SK-N-MC (cell line): ENCODE data around the gene ZKSCAN1.

Source experiments
- EZH2 ChIP-seq: fragments of 200-600 bp; sonication (generic); IDR thresholded peaks from one replicate; pipeline ENCODE4 v1.6.1; 2017; ENCODE audit warnings: antibody characterized with exemption
- POLR2AphosphoS5 ChIP-seq: IDR thresholded peaks from 2 replicates; pipeline ENCODE4 v1.6.1; 2012; ENCODE audit warnings: mild to moderate bottlenecking, low read depth, low read length, borderline replicate concordance

- TF ChIP-seq EZH2 (no peak), POLR2AphosphoS5 (no peak)
Observed at GRCh38 chr7:100003711-100004661, 11.4 kb upstream of the ZKSCAN1 start.
